Measurements from ENCODE around the gene NFIA. TPM values are rescaled to one million over a fixed set of nuclear protein-coding genes. Genes with fewer than 3 reads are reported as not detected.
"Not testable (repeated sequence)": the region's sequence is repeated elsewhere in the genome, so short reads cannot be mapped to it uniquely, and the experiment has no call there.

Gene NFIA
- total and polyA plus RNA-seq, 7 experiments from 2014 or later = 1.0 to 8.6 (median 5.9) TPM

DNA sequence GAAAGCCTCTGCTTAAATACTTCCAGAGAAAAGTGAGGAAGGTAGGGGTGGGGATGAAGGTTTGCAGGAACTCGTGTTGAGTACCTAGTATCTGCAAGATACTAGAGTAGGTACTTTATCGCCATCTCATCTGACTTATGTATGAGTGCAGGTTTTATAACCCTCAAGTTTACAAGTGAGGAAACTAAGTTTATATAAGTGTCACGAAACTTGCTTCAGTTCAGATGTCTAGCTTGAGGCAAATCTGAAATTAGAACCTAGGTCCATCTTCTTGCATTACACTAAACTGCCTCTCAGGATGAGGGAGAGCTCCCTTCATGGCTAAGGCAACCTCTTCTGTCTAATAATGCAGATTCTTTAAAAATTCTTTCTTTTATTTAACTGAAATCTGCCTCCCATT lies 43.5 kb downstream of the NFIA start:
- no peaks in the 10 kb centered on the region for H3K4me1 ChIP-seq (ENCODE audit: control insufficient read depth in 2 of 2, insufficient read depth in 2 of 2, low read length in 2 of 2)
- H3K9me3 ChIP-seq (ENCODE audit: control insufficient read depth in 2 of 3, low read length in 3 of 3) = no peaks in the 10 kb centered on the region
- no peak overlapping the region for H3K27ac ChIP-seq (ENCODE audit: low read depth, low read length)
- Mint-ChIP-seq H3K36me3 (no peaks in the 10 kb centered on the region), H3K9me3 (no peaks in the 10 kb centered on the region), H3K4me1 (no peaks in the 10 kb centered on the region), H3K4me3 (no peak overlapping the region), H3K27me3 (peaks cover 0 to 20% (median 0%) of the 10 kb centered on the region in 5 donors), H3K27ac (no peak overlapping the region)
- H3K4me3 ChIP-seq (ENCODE audit: low read length) = no peak overlapping the region
- ChIA-PET CTCF (no interaction called here), POLR2A (no interaction called here)
- H3K36me3 ChIP-seq (ENCODE audit: control insufficient read depth in 2 of 3, insufficient read depth in 3 of 3, low read length in 3 of 3) = no peaks in the 10 kb centered on the region
- intact Hi-C loops (cut with micrococcal nuclease) = no loop called here
- no peaks in the 10 kb centered on the region for H3K27me3 ChIP-seq (ENCODE audit: control insufficient read depth in 2 of 2, insufficient read depth in 2 of 2, low read length in 2 of 2)
- ATAC-seq (no peak), DNase-seq (no peak)

GRCh38 chr1:61126843-61127242 lies 44.5 kb downstream of the NFIA start:
- H3K27ac ChIP-seq (ENCODE audit: low read depth, low read length); H3K36me3 ChIP-seq (ENCODE audit: control insufficient read depth in 2 of 3, insufficient read depth in 3 of 3, low read length in 3 of 3); H3K27ac Mint-ChIP-seq; H3K4me1 Mint-ChIP-seq; CTCF ChIA-PET; H3K36me3 Mint-ChIP-seq; H3K9me3 ChIP-seq (ENCODE audit: control insufficient read depth in 2 of 3, low read length in 3 of 3); H3K4me3 ChIP-seq (ENCODE audit: low read length); DNase-seq; H3K4me1 ChIP-seq (ENCODE audit: control insufficient read depth in 2 of 2, insufficient read depth in 2 of 2, low read length in 2 of 2); intact Hi-C loops (cut with micrococcal nuclease); ATAC-seq; H3K9me3 Mint-ChIP-seq; H3K27me3 ChIP-seq (ENCODE audit: control insufficient read depth in 2 of 2, insufficient read depth in 2 of 2, low read length in 2 of 2); H3K4me3 Mint-ChIP-seq; POLR2A ChIA-PET: not testable (repeated sequence)
- H3K27me3 Mint-ChIP-seq = peaks cover 0 to 17% (median 0%) of the 10 kb centered on the region in 5 donors

GRCh38 chr1:61130338-61131000 lies 48.1 kb downstream of the NFIA start:
- intact Hi-C loops (cut with micrococcal nuclease) = no loop called here
- H3K36me3 Mint-ChIP-seq = no peaks in the 10 kb centered on the region
- H3K27me3 Mint-ChIP-seq = peaks cover 4 to 21% (median 6%) of the 10 kb centered on the region in 5 donors
- POLR2A ChIA-PET = no interaction called here
- no peaks in the 10 kb centered on the region for H3K36me3 ChIP-seq (ENCODE audit: control insufficient read depth in 2 of 3, insufficient read depth in 3 of 3, low read length in 3 of 3)
- H3K27me3 ChIP-seq (ENCODE audit: control insufficient read depth in 2 of 2, insufficient read depth in 2 of 2, low read length in 2 of 2) = no peaks in the 10 kb centered on the region
- no peak overlapping the region for H3K27ac Mint-ChIP-seq
- no peaks in the 10 kb centered on the region for H3K9me3 Mint-ChIP-seq
- H3K4me3 ChIP-seq (ENCODE audit: low read length) = no peak overlapping the region
- no peak for ATAC-seq
- H3K4me3 Mint-ChIP-seq = no peak overlapping the region
- no peak overlapping the region for H3K27ac ChIP-seq (ENCODE audit: low read depth, low read length)
- no peaks in the 10 kb centered on the region for H3K9me3 ChIP-seq (ENCODE audit: control insufficient read depth in 2 of 3, low read length in 3 of 3)
- H3K4me1 Mint-ChIP-seq = peaks cover 2 to 9% (median 6%) of the 10 kb centered on the region in 7 donors
- CTCF ChIA-PET = no interaction called here
- no peak for DNase-seq
- no peaks in the 10 kb centered on the region for H3K4me1 ChIP-seq (ENCODE audit: control insufficient read depth in 2 of 2, insufficient read depth in 2 of 2, low read length in 2 of 2)

DNA sequence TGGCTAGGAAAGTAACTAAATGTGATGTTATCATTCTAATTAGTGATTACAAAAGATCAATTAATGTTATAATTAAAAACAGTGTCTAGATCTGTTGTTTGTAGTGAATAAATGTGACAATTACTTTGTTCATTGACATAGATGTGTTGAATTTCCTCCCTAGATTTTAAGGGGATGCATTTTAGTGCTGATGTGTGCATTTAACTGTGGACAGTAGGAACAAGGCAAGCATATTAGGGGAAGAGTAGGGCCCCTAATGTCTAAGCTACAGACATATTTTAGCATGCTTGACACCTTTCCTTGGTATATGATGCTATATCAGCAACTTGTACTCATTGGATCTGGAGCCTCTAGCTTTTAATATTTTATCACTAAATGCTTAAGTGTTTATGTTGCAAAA lies 48.9 kb downstream of the NFIA start:
- no peak overlapping the region for H3K27ac Mint-ChIP-seq
- H3K36me3 Mint-ChIP-seq = no peaks in the 10 kb centered on the region
- no peaks in the 10 kb centered on the region for H3K36me3 ChIP-seq (ENCODE audit: control insufficient read depth in 2 of 3, insufficient read depth in 3 of 3, low read length in 3 of 3)
- no peak overlapping the region for H3K27ac ChIP-seq (ENCODE audit: low read depth, low read length)
- H3K4me3 ChIP-seq (ENCODE audit: low read length) = no peak overlapping the region
- no peaks in the 10 kb centered on the region for H3K4me1 ChIP-seq (ENCODE audit: control insufficient read depth in 2 of 2, insufficient read depth in 2 of 2, low read length in 2 of 2)
- ChIA-PET CTCF (no interaction called here), POLR2A (no interaction called here)
- intact Hi-C loops (cut with micrococcal nuclease) = no loop called here
- ATAC-seq = no peak
- no peaks in the 10 kb centered on the region for H3K27me3 ChIP-seq (ENCODE audit: control insufficient read depth in 2 of 2, insufficient read depth in 2 of 2, low read length in 2 of 2)
- H3K27me3 Mint-ChIP-seq = peaks cover 5 to 21% (median 8%) of the 10 kb centered on the region in 5 donors
- no peaks in the 10 kb centered on the region for H3K9me3 ChIP-seq (ENCODE audit: control insufficient read depth in 2 of 3, low read length in 3 of 3)
- DNase-seq = no peak
- peaks cover 2 to 9% (median 6%) of the 10 kb centered on the region in 7 donors for H3K4me1 Mint-ChIP-seq
- H3K9me3 Mint-ChIP-seq = no peaks in the 10 kb centered on the region
- no peak overlapping the region for H3K4me3 Mint-ChIP-seq

GRCh38 chr1:61131716-61132115 lies 49.4 kb downstream of the NFIA start:
- Mint-ChIP-seq H3K27ac (no peak overlapping the region), H3K4me3 (no peak overlapping the region), H3K36me3 (no peaks in the 10 kb centered on the region), H3K9me3 (no peaks in the 10 kb centered on the region), H3K4me1 (peaks cover 2 to 9% (median 6%) of the 10 kb centered on the region in 7 donors), H3K27me3 (peaks cover 5 to 21% (median 8%) of the 10 kb centered on the region in 5 donors)
- CTCF ChIA-PET = no interaction called here
- no peaks in the 10 kb centered on the region for H3K36me3 ChIP-seq (ENCODE audit: control insufficient read depth in 2 of 3, insufficient read depth in 3 of 3, low read length in 3 of 3)
- intact Hi-C loops (cut with micrococcal nuclease) = no loop called here
- no peak overlapping the region for H3K27ac ChIP-seq (ENCODE audit: low read depth, low read length)
- POLR2A ChIA-PET = no interaction called here
- no peaks in the 10 kb centered on the region for H3K4me1 ChIP-seq (ENCODE audit: control insufficient read depth in 2 of 2, insufficient read depth in 2 of 2, low read length in 2 of 2)
- H3K4me3 ChIP-seq (ENCODE audit: low read length) = no peak overlapping the region
- no peaks in the 10 kb centered on the region for H3K9me3 ChIP-seq (ENCODE audit: control insufficient read depth in 2 of 3, low read length in 3 of 3)
- no peaks in the 10 kb centered on the region for H3K27me3 ChIP-seq (ENCODE audit: control insufficient read depth in 2 of 2, insufficient read depth in 2 of 2, low read length in 2 of 2)
- ATAC-seq = no peak
- DNase-seq = no peak

DNA sequence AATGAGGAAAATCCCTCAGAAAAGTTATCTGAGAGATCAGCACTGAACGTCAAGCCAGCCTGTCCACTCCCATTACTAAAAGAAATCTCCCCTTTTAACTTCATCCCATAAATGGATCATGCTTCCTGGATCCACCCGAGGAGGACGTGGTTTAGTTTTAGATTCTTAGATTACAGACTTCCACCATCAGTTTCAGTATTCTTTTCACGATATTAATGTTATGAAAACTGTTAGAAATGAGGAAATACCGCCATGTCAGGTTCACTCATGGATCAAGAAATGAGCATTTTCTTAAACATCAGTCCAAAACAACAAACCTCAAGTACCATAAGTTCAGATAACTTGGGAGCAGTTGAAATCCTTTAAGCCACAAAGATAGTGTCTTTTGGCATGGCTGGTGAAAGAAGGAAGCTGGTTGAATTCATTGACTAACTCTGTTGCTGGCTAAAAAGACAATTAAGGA lies 49.8 kb downstream of the NFIA start:
- POLR2A ChIA-PET = no interaction called here

DNA sequence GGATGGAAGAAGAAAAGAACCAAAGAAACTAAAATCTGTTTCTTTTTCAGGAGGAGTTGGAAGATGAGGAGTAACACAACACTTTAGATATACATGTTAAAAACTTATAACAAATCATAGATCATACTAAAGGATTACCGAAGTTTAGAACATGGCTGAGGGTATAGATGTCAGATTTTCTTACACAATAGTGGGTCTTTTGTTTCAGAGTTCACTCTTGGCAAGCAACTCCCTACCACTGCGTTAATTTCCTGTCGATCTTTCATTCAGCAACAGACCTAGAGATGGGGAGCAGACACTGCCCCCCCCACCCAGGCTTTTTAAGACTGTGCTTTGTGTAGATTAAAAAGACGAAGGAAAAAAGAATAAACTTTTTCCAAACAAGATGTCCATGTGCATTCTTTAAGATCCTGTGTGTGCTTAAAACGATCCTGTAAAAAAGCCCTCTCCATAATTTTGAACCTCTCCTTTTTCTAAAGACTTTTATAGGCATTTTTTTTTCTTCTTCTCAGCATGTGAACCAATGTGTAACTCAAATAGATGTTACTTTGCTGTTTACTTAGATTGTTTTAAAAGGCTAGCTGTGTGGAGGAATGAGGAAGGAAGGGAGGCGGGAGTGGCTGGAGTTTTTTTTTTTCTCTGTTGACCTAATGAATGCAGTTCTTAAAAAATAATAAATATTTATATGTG lies 50.4 kb downstream of the NFIA start:
- H3K4me3 Mint-ChIP-seq = no peak overlapping the region
- Histone ChIP-seq H3K9me3 (ENCODE audit: control insufficient read depth in 2 of 3, low read length in 3 of 3) (no peaks in the 10 kb centered on the region), H3K4me3 (ENCODE audit: low read length) (no peak overlapping the region), H3K27me3 (ENCODE audit: control insufficient read depth in 2 of 2, insufficient read depth in 2 of 2, low read length in 2 of 2) (no peaks in the 10 kb centered on the region), H3K36me3 (ENCODE audit: control insufficient read depth in 2 of 3, insufficient read depth in 3 of 3, low read length in 3 of 3) (no peaks in the 10 kb centered on the region), H3K4me1 (ENCODE audit: control insufficient read depth in 2 of 2, insufficient read depth in 2 of 2, low read length in 2 of 2) (no peaks in the 10 kb centered on the region), H3K27ac (ENCODE audit: low read depth, low read length) (no peak overlapping the region)
- DNase-seq (no peak), ATAC-seq (no peak)
- POLR2A ChIA-PET = no interaction called here
- H3K9me3 Mint-ChIP-seq = no peaks in the 10 kb centered on the region
- H3K36me3 Mint-ChIP-seq = no peaks in the 10 kb centered on the region
- peaks cover 2 to 9% (median 6%) of the 10 kb centered on the region in 7 donors for H3K4me1 Mint-ChIP-seq
- intact Hi-C loops (cut with micrococcal nuclease) = no loop called here
- CTCF ChIA-PET = no interaction called here
- H3K27me3 Mint-ChIP-seq = peaks cover 5 to 21% (median 8%) of the 10 kb centered on the region in 5 donors
- H3K27ac Mint-ChIP-seq = no peak overlapping the region

More for the DNA sequence above, 49.8 kb downstream of the NFIA start:
- Mint-ChIP-seq H3K27ac (no peak overlapping the region), H3K4me3 (no peak overlapping the region), H3K27me3 (peaks cover 5 to 21% (median 8%) of the 10 kb centered on the region in 5 donors), H3K36me3 (no peaks in the 10 kb centered on the region), H3K4me1 (peaks cover 2 to 9% (median 6%) of the 10 kb centered on the region in 7 donors), H3K9me3 (no peaks in the 10 kb centered on the region)
- no peak overlapping the region for H3K27ac ChIP-seq (ENCODE audit: low read depth, low read length)
- no peaks in the 10 kb centered on the region for H3K36me3 ChIP-seq (ENCODE audit: control insufficient read depth in 2 of 3, insufficient read depth in 3 of 3, low read length in 3 of 3)
- no peaks in the 10 kb centered on the region for H3K9me3 ChIP-seq (ENCODE audit: control insufficient read depth in 2 of 3, low read length in 3 of 3)
- H3K4me3 ChIP-seq (ENCODE audit: low read length) = no peak overlapping the region
- CTCF ChIA-PET = no interaction called here
- no peak for DNase-seq
- H3K27me3 ChIP-seq (ENCODE audit: control insufficient read depth in 2 of 2, insufficient read depth in 2 of 2, low read length in 2 of 2) = no peaks in the 10 kb centered on the region
- no peak for ATAC-seq
- intact Hi-C loops (cut with micrococcal nuclease) = no loop called here
- H3K4me1 ChIP-seq (ENCODE audit: control insufficient read depth in 2 of 2, insufficient read depth in 2 of 2, low read length in 2 of 2) = no peaks in the 10 kb centered on the region

Measured in naive thymus-derived CD4-positive, alpha-beta T cell (primary cell).